Neuronal stem cell (in vitro differentiated cells): ENCODE results near the gene JDP2.

Experiments used
- DNase-seq: peaks from one replicate; pipeline ENCODE4 v3.0.0-alpha.2; 2013; ENCODE audit warnings: low spot score
- H2AFZ ChIP-seq: one replicate; pipeline ENCODE4 v1.6.1; 2013; ENCODE audit warnings: mild to moderate bottlenecking, low read length, inconsistent platforms
- H2AK5ac ChIP-seq: 2 replicates; pipeline ENCODE4 v1.6.1; 2013; ENCODE audit warnings: low read depth, mild to moderate bottlenecking, inconsistent platforms, low read length, moderate library complexity, mixed read lengths
- H2BK120ac ChIP-seq: 2 replicates; pipeline ENCODE4 v1.6.1; 2013; ENCODE audit warnings: low read depth, mild to moderate bottlenecking, inconsistent platforms, low read length, moderate library complexity, mixed read lengths
- H2BK12ac ChIP-seq: one replicate; pipeline ENCODE4 v1.6.1; 2013; ENCODE audit warnings: low read length, inconsistent platforms
- H2BK15ac ChIP-seq: 2 replicates; pipeline ENCODE4 v1.6.1; 2013; ENCODE audit warnings: mild to moderate bottlenecking, low read length, inconsistent platforms, mixed read lengths
- H2BK5ac ChIP-seq: one replicate; pipeline ENCODE4 v1.6.1; 2013; ENCODE audit warnings: inconsistent platforms, mild to moderate bottlenecking, low read length, moderate library complexity
- H3K14ac ChIP-seq: one replicate; pipeline ENCODE4 v1.6.1; 2013; ENCODE audit warnings: low read length, inconsistent platforms
- H3K18ac ChIP-seq: 2 replicates; pipeline ENCODE4 v1.6.1; 2013; ENCODE audit warnings: low read length, inconsistent platforms
- H3K23ac ChIP-seq: 2 replicates; pipeline ENCODE4 v1.6.1; 2013; ENCODE audit warnings: low read depth, mild to moderate bottlenecking, mixed read lengths, low read length, inconsistent platforms; ENCODE audit not compliant: poor library complexity
- H3K27ac ChIP-seq: replicated peaks from 3 replicates; pipeline ENCODE4 v1.5.1; 2013; ENCODE audit warnings: low read length, inconsistent platforms
- H3K27me3 ChIP-seq, 3 experiments: 2 replicates each; pipeline ENCODE4 v1.6.1; 2013; ENCODE audit warnings: low read length in 3 of 3, mild to moderate bottlenecking in 2 of 3, inconsistent platforms in 1 of 3, low read depth in 1 of 3, mixed read lengths in 1 of 3, moderate library complexity in 1 of 3; ENCODE audit not compliant: control insufficient read depth in 3 of 3, insufficient read depth in 3 of 3
- H3K36me3 ChIP-seq, 2 donors: replicated peaks in 1 of 2; 2 replicates each; pipeline ENCODE4 v1.6.1; 2013; ENCODE audit warnings: low read length in 2 of 2; ENCODE audit not compliant: control insufficient read depth in 2 of 2, insufficient read depth in 2 of 2
- H3K4ac ChIP-seq: 2 replicates; pipeline ENCODE4 v1.6.1; 2013; ENCODE audit warnings: inconsistent platforms, mild to moderate bottlenecking, low read length, moderate library complexity
- H3K4me1 ChIP-seq, 2 donors: 1 replicate in 1 of 2; 2 replicates in 1 of 2; pipeline ENCODE4 v1.6.1; 2013; ENCODE audit warnings: low read length in 2 of 2, low read depth in 1 of 2; ENCODE audit not compliant: control insufficient read depth in 2 of 2, insufficient read depth in 1 of 2
- H3K4me2 ChIP-seq: one replicate; pipeline ENCODE4 v1.6.1; 2013; ENCODE audit warnings: mild to moderate bottlenecking, low read length, inconsistent platforms; ENCODE audit not compliant: insufficient read depth, poor library complexity, severe bottlenecking
- H3K4me3 ChIP-seq, 2 donors: 2 replicates each; pipeline ENCODE4 v1.5.1; 2013; ENCODE audit warnings: low read length in 2 of 2, mild to moderate bottlenecking in 2 of 2, inconsistent platforms in 1 of 2, moderate library complexity in 1 of 2
- H3K79me1 ChIP-seq: one replicate; pipeline ENCODE4 v1.6.1; 2013; ENCODE audit warnings: low read depth, mild to moderate bottlenecking, inconsistent platforms, low read length, moderate library complexity
- H3K9ac ChIP-seq: one replicate; pipeline ENCODE4 v1.6.1; 2013; ENCODE audit warnings: mild to moderate bottlenecking, low read depth, low read length, inconsistent platforms; ENCODE audit not compliant: poor library complexity
- H3K9me3 ChIP-seq, 2 donors: replicated peaks in 1 of 2; 2 replicates each; pipeline versions ENCODE3 to v1.6.1; 2013; ENCODE audit warnings: low read length in 2 of 2, mild to moderate bottlenecking in 2 of 2, inconsistent platforms in 1 of 2, low read depth in 1 of 2, mixed read lengths in 1 of 2, moderate library complexity in 1 of 2; ENCODE audit not compliant: control insufficient read depth in 2 of 2, insufficient read depth in 1 of 2
- H4K8ac ChIP-seq: one replicate; pipeline ENCODE4 v1.6.1; 2013; ENCODE audit warnings: low read depth, mild to moderate bottlenecking, inconsistent platforms, low read length, moderate library complexity
- H4K91ac ChIP-seq: one replicate; pipeline ENCODE4 v1.6.1; 2013; ENCODE audit warnings: low read length, low read depth, mild to moderate bottlenecking, inconsistent platforms; ENCODE audit not compliant: poor library complexity
- WGBS, 2 donors: extraction: QIAGEN DNeasy Blood & Tissue Kit; methylation state at CpG; one replicate each; pipeline ENCODE4 v1.1.7; 2013; ENCODE audit warnings: missing lambda C conversion rate in 2 of 2, mixed read lengths in 1 of 2; ENCODE audit not compliant: insufficient read length in 2 of 2, insufficient replicate concordance in 1 of 2; ENCODE audit errors: extremely low coverage in 2 of 2; 5-methylcytosine and 5-hydroxymethylcytosine counted together

JDP2 gene

GRCh38 chr14:75390183-75390582 lies 37.6 kb upstream of the JDP2 start:
- Histone ChIP-seq H2AK5ac (no peak overlapping the region), H2AFZ (no peak overlapping the region), H3K23ac (no peak overlapping the region), H3K9me3 (no peaks in the 10 kb centered on the region), H3K79me1 (no peaks in the 10 kb centered on the region), H2BK5ac (no peak overlapping the region), H4K91ac (no peak overlapping the region), H3K9ac (no peak overlapping the region), H3K4me3 (no peak overlapping the region), H3K4me2 (no peak overlapping the region), H3K18ac (no peak overlapping the region), H3K36me3 (no peaks in the 10 kb centered on the region), H4K8ac (no peak overlapping the region), H2BK15ac (no peak overlapping the region), H3K14ac (no peak overlapping the region), H3K4ac (no peak overlapping the region), H2BK12ac (no peak overlapping the region), H2BK120ac (no peak overlapping the region), H3K27ac (no peak overlapping the region), H3K27me3 (peaks cover 0 to 15% (median 0%) of the 10 kb centered on the region in 3 experiments), H3K4me1 (no peaks in the 10 kb centered on the region)
- WGBS, 2 donors = no CpG with 5 or more reads among the region's 3 CpGs
- no peak for DNase-seq

DNA sequence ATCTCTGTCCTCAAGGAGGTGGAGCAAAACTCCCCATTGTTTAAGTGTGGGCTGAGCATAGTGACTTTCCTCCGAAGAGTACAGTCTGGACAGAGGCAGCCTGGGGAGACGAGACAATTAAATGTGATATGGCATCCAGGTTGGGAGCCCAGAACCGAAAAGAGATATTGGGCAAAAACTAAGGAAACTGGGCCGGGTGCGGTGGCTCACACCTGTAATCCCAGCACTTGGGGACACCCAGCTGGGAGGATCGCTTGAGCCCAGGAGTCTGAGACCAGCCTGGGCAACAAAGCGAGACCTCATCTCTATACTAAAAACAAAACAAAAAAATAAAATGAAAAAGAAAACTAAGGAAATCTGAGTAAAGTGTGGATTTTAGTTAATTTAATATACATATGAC lies 35.9 kb upstream of the JDP2 start:
- Histone ChIP-seq H3K4me3 (no peak overlapping the region), H2BK15ac (no peak overlapping the region), H3K18ac (no peak overlapping the region), H3K14ac (no peak overlapping the region), H2BK12ac (no peak overlapping the region), H3K79me1 (no peaks in the 10 kb centered on the region), H3K36me3 (no peaks in the 10 kb centered on the region), H3K27me3 (peaks cover 0 to 23% (median 0%) of the 10 kb centered on the region in 3 experiments), H3K4me1 (no peaks in the 10 kb centered on the region), H3K9ac (no peak overlapping the region), H2BK5ac (no peak overlapping the region), H4K91ac (no peak overlapping the region), H3K23ac (no peak overlapping the region), H3K4me2 (no peak overlapping the region), H3K9me3 (no peaks in the 10 kb centered on the region), H2BK120ac (no peak overlapping the region), H2AFZ (no peak overlapping the region), H4K8ac (no peak overlapping the region), H2AK5ac (no peak overlapping the region), H3K4ac (no peak overlapping the region), H3K27ac (no peak overlapping the region)
- no peak for DNase-seq
- WGBS, 2 donors = no CpG with 5 or more reads among the region's 7 CpGs

GRCh38 chr14:75392686-75393641 lies 34.9 kb upstream of the JDP2 start:
- H3K9ac ChIP-seq = no peak overlapping the region
- H3K4me2 ChIP-seq = no peak overlapping the region
- no peak overlapping the region for H3K27ac ChIP-seq
- H3K36me3 ChIP-seq = no peaks in the 10 kb centered on the region
- no peak overlapping the region for H3K23ac ChIP-seq
- no peak overlapping the region for H4K8ac ChIP-seq
- H3K18ac ChIP-seq = no peak overlapping the region
- H4K91ac ChIP-seq = no peak overlapping the region
- no peak overlapping the region for H3K4me3 ChIP-seq
- no peak overlapping the region for H2BK5ac ChIP-seq
- no peaks in the 10 kb centered on the region for H3K4me1 ChIP-seq
- no peak overlapping the region for H2AK5ac ChIP-seq
- DNase-seq = no peak
- no peak overlapping the region for H3K14ac ChIP-seq
- H2BK12ac ChIP-seq = no peak overlapping the region
- H3K79me1 ChIP-seq = no peaks in the 10 kb centered on the region
- no peak overlapping the region for H2BK15ac ChIP-seq
- no peak overlapping the region for H2BK120ac ChIP-seq
- H2AFZ ChIP-seq = no peak overlapping the region
- WGBS, 2 donors = no CpG with 5 or more reads among the region's 11 CpGs
- no peaks in the 10 kb centered on the region for H3K9me3 ChIP-seq
- no peak overlapping the region for H3K4ac ChIP-seq
- peaks cover 0 to 27% (median 0%) of the 10 kb centered on the region in 3 experiments for H3K27me3 ChIP-seq

DNA sequence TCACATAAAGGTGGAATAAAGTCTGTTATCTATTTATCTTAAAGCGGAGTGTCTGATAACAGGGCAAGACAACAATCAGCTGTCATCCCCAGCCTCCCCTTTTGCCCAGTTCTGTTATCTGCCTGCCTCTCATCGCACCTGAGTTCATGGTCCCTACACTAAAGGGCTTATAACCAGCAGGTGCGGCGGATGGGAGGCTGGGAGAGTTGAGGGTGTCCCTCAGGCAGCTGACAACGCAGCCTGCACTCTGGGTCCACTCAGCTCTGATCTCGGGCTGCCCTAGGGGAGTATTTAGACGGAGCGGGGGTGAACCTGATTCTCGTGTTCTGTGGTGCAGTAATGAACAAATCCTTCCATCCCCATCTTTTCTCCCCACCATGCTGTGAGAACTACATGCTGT lies 34.0 kb upstream of the JDP2 start:
- H3K36me3 ChIP-seq = no peaks in the 10 kb centered on the region
- peaks cover 0 to 30% (median 0%) of the 10 kb centered on the region in 3 experiments for H3K27me3 ChIP-seq
- H3K14ac ChIP-seq = no peak overlapping the region
- no peak overlapping the region for H2BK12ac ChIP-seq
- no peak overlapping the region for H3K4me2 ChIP-seq
- WGBS, 2 donors = no CpG with 5 or more reads among the region's 9 CpGs
- peak overlapping the region; percentile 25 for H3K18ac ChIP-seq
- no peak overlapping the region for H2AK5ac ChIP-seq
- H3K4me1 ChIP-seq = no peaks in the 10 kb centered on the region
- H3K27ac ChIP-seq = no peak overlapping the region
- H2BK120ac ChIP-seq = no peak overlapping the region
- H2BK5ac ChIP-seq = no peak overlapping the region
- H4K8ac ChIP-seq = no peak overlapping the region
- H3K4ac ChIP-seq = no peak overlapping the region
- no peak overlapping the region for H3K9ac ChIP-seq
- no peak overlapping the region for H2BK15ac ChIP-seq
- H4K91ac ChIP-seq = no peak overlapping the region
- H3K79me1 ChIP-seq = no peaks in the 10 kb centered on the region
- H3K9me3 ChIP-seq = peaks cover 0 to 2% of the 10 kb centered on the region in 2 donors
- H3K23ac ChIP-seq = no peak overlapping the region
- DNase-seq = no peak
- no peak overlapping the region for H2AFZ ChIP-seq
- no peak overlapping the region for H3K4me3 ChIP-seq
